Thoracic aorta endothelial cell (primary cell): ENCODE measurements around the gene OR6T1. TPM values are rescaled to one million over a fixed set of nuclear protein-coding genes. Genes with fewer than 3 reads are reported as not detected.

Source experiments
- total RNA-seq: library from RNA; depleted of rRNA; stranded (reverse); fragments of >200 nt; gene quantifications from 2 replicates; pipeline ENCODE4 v1.2.3, GENCODE V29; 2012

Gene OR6T1
- total RNA-seq: not detected in 2 replicates

DNA sequence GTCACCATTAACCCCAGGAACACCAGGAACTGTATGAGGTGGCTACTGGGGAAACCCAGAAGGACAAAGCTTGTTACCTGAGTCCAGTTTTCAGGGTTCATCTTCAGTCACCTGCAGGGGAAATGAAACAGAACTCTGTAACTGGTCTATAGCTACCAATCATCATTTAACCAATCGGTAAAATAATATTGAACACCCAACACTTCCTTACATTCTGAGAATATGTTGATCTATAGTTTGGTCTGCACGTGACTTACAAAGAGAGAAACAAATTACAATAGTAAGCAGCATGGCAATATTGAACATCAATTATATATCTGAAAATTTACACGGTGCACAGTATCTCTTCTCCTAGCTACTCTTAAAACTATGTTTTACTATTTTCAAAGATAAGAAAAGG, at the start of gene OR6T1:
Gene OR6T1 (minus strand): TSS at position 101 of the 400 bp plus-strand sequence. CDS start 0 bp downstream, at position 101.

GRCh38 chr11:123977731-123978347, 34.2 kb upstream of the OR6T1 start, which contains the start of gene OR10S1:
OR10S1 (minus strand) TSS chr11:123977781; CDS start chr11:123977664, 117 bp downstream.

GRCh38 chr11:123939317-123939716, 4.3 kb downstream of the OR6T1 start, which contains the start of gene OR4D5:
OR4D5 (plus strand) TSS chr11:123939617; CDS start chr11:123939617, 0 bp downstream.

GRCh38 chr11:123901867-123902266, 41.8 kb downstream of the OR6T1 start, which contains the start of gene OR8D4:
OR8D4 (plus strand) TSS chr11:123902167; CDS start chr11:123906432, 4,265 bp downstream.

Other genes with a start within 250 kb of the OR6T1 start
- 11.4 and 14.5 TPM in 2 replicates for gene ZNF202, start 202.2 kb downstream of the OR6T1 start, total RNA-seq
- not detected in 2 replicates for gene OR6X1, start 189.3 kb downstream of the OR6T1 start, total RNA-seq
- not detected in 2 replicates for gene OR6M1, start 137.5 kb downstream of the OR6T1 start, total RNA-seq
- gene TMEM225, start 58.2 kb downstream of the OR6T1 start, total RNA-seq: not detected in 2 replicates
- gene OR8D4, start 41.7 kb downstream of the OR6T1 start, total RNA-seq: under 0.01 TPM in 1 of 2 replicates, not detected in the other
- gene OR4D5, start 4.2 kb downstream of the OR6T1 start, total RNA-seq: not detected in 2 replicates
- not detected in 2 replicates for gene OR10S1, start 33.9 kb upstream of the OR6T1 start, total RNA-seq
- not detected in 2 replicates for gene OR10G6, start 51.3 kb upstream of the OR6T1 start, total RNA-seq
- 0.13 TPM in 1 of 2 replicates, not detected in the other for gene OR10G4, start 69.2 kb upstream of the OR6T1 start, total RNA-seq
- gene OR10G9, start 79.2 kb upstream of the OR6T1 start, total RNA-seq: 0.14 TPM in 1 of 2 replicates, not detected in the other
- not detected in 2 replicates for gene OR10G8, start 83.0 kb upstream of the OR6T1 start, total RNA-seq
- gene OR10G7, start 97.5 kb upstream of the OR6T1 start, total RNA-seq: not detected in 2 replicates
- gene VWA5A, start 171.6 kb upstream of the OR6T1 start, total RNA-seq: 14.9 and 18.2 TPM in 2 replicates
- under 0.01 TPM in 1 of 2 replicates, not detected in the other for gene OR10D3, start 239.5 kb upstream of the OR6T1 start, total RNA-seq